Measurements from ENCODE around the gene CFAP45. TPM values are rescaled to one million over a fixed set of nuclear protein-coding genes. Genes with fewer than 3 reads are reported as not detected.

The CFAP45 gene
- total RNA-seq, 2 donors from 2014 or later = 0.49 to 0.55 TPM

GRCh38 chr1:159882527-159882862, 17.5 kb downstream of the CFAP45 start:
- H3K36me3 Mint-ChIP-seq (ENCODE audit: low read depth) = no peaks in the 10 kb centered on the region
- no peaks in the 10 kb centered on the region for H3K4me1 ChIP-seq (ENCODE audit: control insufficient read depth, insufficient read depth, low read length)
- H3K4me3 ChIP-seq (ENCODE audit: low read length) = no peak overlapping the region
- no peaks in the 10 kb centered on the region for H3K27me3 Mint-ChIP-seq (ENCODE audit: insufficient read depth)
- H3K27ac Mint-ChIP-seq = no peak overlapping the region
- no peak overlapping the region for H3K27ac ChIP-seq (ENCODE audit: low read depth, low read length)
- TF ChIP-seq CTCF (conservative IDR thresholded peaks at IDR 0.05) = no peak
- H3K27me3 ChIP-seq (ENCODE audit: control insufficient read depth, insufficient read depth, low read length, poor library complexity, severe bottlenecking) = peaks cover 4% of the 10 kb centered on the region
- H3K9me3 Mint-ChIP-seq = no peaks in the 10 kb centered on the region
- WGBS, 2 experiments (ENCODE audit: insufficient coverage in 1 of 2, insufficient read length in 1 of 2) = 88 to 100% methylated on average over 1 to 2 of the region's 2 CpGs
- no peak overlapping the region for H3K9ac ChIP-seq (ENCODE audit: extremely low read depth, low read length, poor library complexity, severe bottlenecking)
- no peaks in the 10 kb centered on the region for H3K36me3 ChIP-seq (ENCODE audit: control insufficient read depth, insufficient read depth, low read length)
- DNase-seq = no peak
- H3K9me3 ChIP-seq (ENCODE audit: control insufficient read depth, low read length) = no peaks in the 10 kb centered on the region
- H3K4me1 Mint-ChIP-seq = no peaks in the 10 kb centered on the region
- no peak overlapping the region for H3K4me3 Mint-ChIP-seq

- no peak overlapping the region for H3K4me3 Mint-ChIP-seq
- Histone ChIP-seq H3K9me3 (ENCODE audit: control insufficient read depth, low read length) (no peaks in the 10 kb centered on the region), H3K27ac (ENCODE audit: low read depth, low read length) (no peak overlapping the region), H3K27me3 (ENCODE audit: control insufficient read depth, insufficient read depth, low read length, poor library complexity, severe bottlenecking) (peaks cover 4% of the 10 kb centered on the region), H3K9ac (ENCODE audit: extremely low read depth, low read length, poor library complexity, severe bottlenecking) (no peak overlapping the region), H3K4me3 (ENCODE audit: low read length) (no peak overlapping the region), H3K36me3 (ENCODE audit: control insufficient read depth, insufficient read depth, low read length) (no peaks in the 10 kb centered on the region), H3K4me1 (ENCODE audit: control insufficient read depth, insufficient read depth, low read length) (no peaks in the 10 kb centered on the region)
- no peak for DNase-seq
- WGBS, 2 experiments (ENCODE audit: insufficient coverage in 1 of 2, insufficient read length in 1 of 2) = 86 to 91% methylated on average over 6 of the region's 6 CpGs
- H3K36me3 Mint-ChIP-seq (ENCODE audit: low read depth) = no peaks in the 10 kb centered on the region
- no peak for TF ChIP-seq CTCF (conservative IDR thresholded peaks at IDR 0.05)
- H3K4me1 Mint-ChIP-seq = no peaks in the 10 kb centered on the region
- peaks cover 2% of the 10 kb centered on the region for H3K27me3 Mint-ChIP-seq (ENCODE audit: insufficient read depth)
- H3K27ac Mint-ChIP-seq = no peak overlapping the region
- no peaks in the 10 kb centered on the region for H3K9me3 Mint-ChIP-seq
Measured at GRCh38 chr1:159881622-159882526, 18.1 kb downstream of the CFAP45 start.

GRCh38 chr1:159880430-159880829, 19.5 kb downstream of the CFAP45 start:
- Histone ChIP-seq H3K9me3 (ENCODE audit: control insufficient read depth, low read length) (no peaks in the 10 kb centered on the region), H3K4me3 (ENCODE audit: low read length) (no peak overlapping the region), H3K27me3 (ENCODE audit: control insufficient read depth, insufficient read depth, low read length, poor library complexity, severe bottlenecking) (no peaks in the 10 kb centered on the region), H3K9ac (ENCODE audit: extremely low read depth, low read length, poor library complexity, severe bottlenecking) (no peak overlapping the region), H3K27ac (ENCODE audit: low read depth, low read length) (no peak overlapping the region), H3K4me1 (ENCODE audit: control insufficient read depth, insufficient read depth, low read length) (no peaks in the 10 kb centered on the region), H3K36me3 (ENCODE audit: control insufficient read depth, insufficient read depth, low read length) (no peaks in the 10 kb centered on the region)
- Mint-ChIP-seq H3K9me3 (no peaks in the 10 kb centered on the region), H3K27ac (no peak overlapping the region), H3K4me3 (no peak overlapping the region), H3K27me3 (ENCODE audit: insufficient read depth) (peaks cover 9% of the 10 kb centered on the region), H3K4me1 (no peaks in the 10 kb centered on the region), H3K36me3 (ENCODE audit: low read depth) (no peaks in the 10 kb centered on the region)
- WGBS, 2 experiments (ENCODE audit: insufficient coverage in 1 of 2, insufficient read length in 1 of 2) = 85 to 93% methylated on average over 3 of the region's 3 CpGs
- no peak for DNase-seq
- TF ChIP-seq CTCF (conservative IDR thresholded peaks at IDR 0.05) = no peak

Measured in endodermal cell (in vitro differentiated cells).